Subcutaneous abdominal adipose tissue (tissue), 5 donors: ENCODE measurements around the gene ATP8B4.

Experiments used
- H3K27ac ChIP-seq: one replicate; pipeline ENCODE4 v1.7.0; 2013; ENCODE audit warnings: low read depth, mild to moderate bottlenecking, inconsistent platforms, low read length, moderate library complexity
- H3K27me3 ChIP-seq, 5 donors: one replicate each; pipeline ENCODE4 v1.7.0; 2013; ENCODE audit warnings: low read length in 5 of 5, inconsistent platforms in 1 of 5; ENCODE audit not compliant: control insufficient read depth in 5 of 5, insufficient read depth in 4 of 5
- H3K36me3 ChIP-seq, 5 donors: one replicate each; pipeline ENCODE4 v1.7.0; 2013; ENCODE audit warnings: low read length in 5 of 5; ENCODE audit not compliant: control insufficient read depth in 5 of 5, insufficient read depth in 5 of 5
- H3K4me1 ChIP-seq, 5 donors: one replicate each; pipeline ENCODE4 v1.7.0; 2013; ENCODE audit warnings: low read length in 5 of 5, mild to moderate bottlenecking in 3 of 5, moderate library complexity in 1 of 5; ENCODE audit not compliant: control insufficient read depth in 5 of 5, insufficient read depth in 5 of 5
- H3K4me3 ChIP-seq, 5 donors: one replicate each; pipeline ENCODE4 v1.7.0; 2013; ENCODE audit warnings: low read length in 5 of 5, low read depth in 1 of 5
- H3K9ac ChIP-seq, 5 donors: one replicate each; pipeline ENCODE4 v1.7.0; 2013; ENCODE audit warnings: low read length in 5 of 5, mild to moderate bottlenecking in 4 of 5, moderate library complexity in 3 of 5
- H3K9me3 ChIP-seq, 5 donors: one replicate each; pipeline ENCODE4 v1.7.0; 2013; ENCODE audit warnings: low read length in 5 of 5; ENCODE audit not compliant: control insufficient read depth in 5 of 5
- donor health status: healthy.
- donor health status: healthy.
- donor health status: healthy.
- donor health status: healthy.
- donor health status: healthy.

The ATP8B4 gene

GRCh38 chr15:50044406-50044805 lies 74.6 kb downstream of the ATP8B4 start:
- Histone ChIP-seq H3K9me3 (peaks cover 4 to 15% (median 12%) of the 10 kb centered on the region in 5 donors), H3K4me3 (no peak overlapping the region), H3K4me1 (no peaks in the 10 kb centered on the region), H3K36me3 (peaks cover 0 to 4% (median 0%) of the 10 kb centered on the region in 5 donors), H3K27me3 (no peaks in the 10 kb centered on the region), H3K27ac (no peak overlapping the region), H3K9ac (no peak overlapping the region)

GRCh38 chr15:50042775-50043174 lies 76.3 kb downstream of the ATP8B4 start:
- Histone ChIP-seq H3K4me1 (no peaks in the 10 kb centered on the region), H3K9me3 (peaks cover 4 to 15% (median 12%) of the 10 kb centered on the region in 5 donors), H3K9ac (no peak overlapping the region), H3K27me3 (no peaks in the 10 kb centered on the region), H3K27ac (no peak overlapping the region), H3K4me3 (no peak overlapping the region), H3K36me3 (peaks cover 0 to 4% (median 0%) of the 10 kb centered on the region in 5 donors)

- Histone ChIP-seq H3K27me3 (no peaks in the 10 kb centered on the region), H3K27ac (no peak overlapping the region), H3K4me3 (no peak overlapping the region), H3K36me3 (peaks cover 0 to 4% (median 0%) of the 10 kb centered on the region in 5 donors), H3K9me3 (no peaks in the 10 kb centered on the region), H3K9ac (no peak overlapping the region), H3K4me1 (no peaks in the 10 kb centered on the region)
Measured at GRCh38 chr15:50030456-50030855, 88.6 kb downstream of the ATP8B4 start.

- H3K9ac ChIP-seq: no peak overlapping the region
- H3K4me1 ChIP-seq: peaks cover 0 to 10% (median 5%) of the 10 kb centered on the region in 5 donors
- H3K27me3 ChIP-seq: no peaks in the 10 kb centered on the region
- H3K36me3 ChIP-seq: no peaks in the 10 kb centered on the region
- H3K27ac ChIP-seq: no peak overlapping the region
- no peak overlapping the region for H3K4me3 ChIP-seq
- no peaks in the 10 kb centered on the region for H3K9me3 ChIP-seq
Measured at GRCh38 chr15:50028326-50028725, 90.7 kb downstream of the ATP8B4 start.

GRCh38 chr15:50024281-50024680 lies 94.8 kb downstream of the ATP8B4 start:
- Histone ChIP-seq H3K4me1 (peaks cover 0 to 10% (median 5%) of the 10 kb centered on the region in 5 donors), H3K4me3 (peak overlapping the region in 2 of 5 donors; percentile 40 to 49), H3K9me3 (no peaks in the 10 kb centered on the region), H3K27me3 (no peaks in the 10 kb centered on the region), H3K9ac (no peak overlapping the region), H3K27ac (no peak overlapping the region), H3K36me3 (no peaks in the 10 kb centered on the region)

GRCh38 chr15:50018491-50018890 lies 100.5 kb downstream of the ATP8B4 start:
- H3K27ac ChIP-seq: no peak overlapping the region
- H3K4me1 ChIP-seq: peaks cover 0 to 3% (median 0%) of the 10 kb centered on the region in 5 donors
- no peaks in the 10 kb centered on the region for H3K9me3 ChIP-seq
- H3K27me3 ChIP-seq: no peaks in the 10 kb centered on the region
- no peaks in the 10 kb centered on the region for H3K36me3 ChIP-seq
- H3K4me3 ChIP-seq: no peak overlapping the region
- no peak overlapping the region for H3K9ac ChIP-seq

GRCh38 chr15:50017522-50017921 lies 101.5 kb downstream of the ATP8B4 start:
- no peaks in the 10 kb centered on the region for H3K9me3 ChIP-seq
- peaks cover 0 to 3% (median 0%) of the 10 kb centered on the region in 5 donors for H3K4me1 ChIP-seq
- H3K36me3 ChIP-seq: no peaks in the 10 kb centered on the region
- no peak overlapping the region for H3K27ac ChIP-seq
- no peaks in the 10 kb centered on the region for H3K27me3 ChIP-seq
- H3K9ac ChIP-seq: no peak overlapping the region
- no peak overlapping the region for H3K4me3 ChIP-seq

- no peak overlapping the region for H3K9ac ChIP-seq
- no peaks in the 10 kb centered on the region for H3K36me3 ChIP-seq
- H3K27me3 ChIP-seq: no peaks in the 10 kb centered on the region
- no peak overlapping the region for H3K27ac ChIP-seq
- peaks cover 0 to 3% (median 0%) of the 10 kb centered on the region in 5 donors for H3K4me1 ChIP-seq
- H3K4me3 ChIP-seq: no peak overlapping the region
- H3K9me3 ChIP-seq: no peaks in the 10 kb centered on the region
Measured at GRCh38 chr15:50016951-50017350, 102.1 kb downstream of the ATP8B4 start.

- Histone ChIP-seq H3K4me3 (no peak overlapping the region), H3K9ac (no peak overlapping the region), H3K27ac (no peak overlapping the region), H3K27me3 (no peaks in the 10 kb centered on the region), H3K9me3 (no peaks in the 10 kb centered on the region), H3K4me1 (peaks cover 0 to 3% (median 0%) of the 10 kb centered on the region in 5 donors), H3K36me3 (no peaks in the 10 kb centered on the region)
Measured at GRCh38 chr15:50012790-50013189, 106.2 kb downstream of the ATP8B4 start.

GRCh38 chr15:50009634-50010033 lies 109.4 kb downstream of the ATP8B4 start:
- Histone ChIP-seq H3K9ac (no peak overlapping the region), H3K27me3 (no peaks in the 10 kb centered on the region), H3K9me3 (no peaks in the 10 kb centered on the region), H3K4me3 (no peak overlapping the region), H3K27ac (no peak overlapping the region), H3K36me3 (no peaks in the 10 kb centered on the region), H3K4me1 (no peaks in the 10 kb centered on the region)
